Natural killer cell treated with Interleukin-12 subunit alpha and Interleukin-12 subunit beta and Interleukin-15 and Interleukin-18, amount 100 ng/mL, for 72 hours (primary cell): ENCODE data around the gene TAF8. TPM values are rescaled to one million over a fixed set of nuclear protein-coding genes. Genes with fewer than 3 reads are reported as not detected.
"Not testable (repeated sequence)": the region's sequence is repeated elsewhere in the genome, so short reads cannot be mapped to it uniquely, and the experiment has no call there.

ENCODE experiments used
- ATAC-seq, 2 donors: fragments of 150-1000 bp; cut with Tn5 transposase in 1 of 2; sonication (Bioruptor Pico), chemical (Tn5 transposase) in 1 of 2; 2 replicates each; pipeline ENCODE4 v1.10.0; 2021
- DNase-seq: peaks from one replicate; pipeline ENCODE4 v3.0.0; 2022; ENCODE audit warnings: low spot score
- H3K27ac Mint-ChIP-seq, 2 donors: 1 replicate in 1 of 2; 2 replicates in 1 of 2; pipeline ENCODE4 v1.8.0; 2022; ENCODE audit warnings: mixed read lengths in 2 of 2, mild to moderate bottlenecking in 1 of 2, moderate library complexity in 1 of 2
- H3K27me3 Mint-ChIP-seq, 2 donors: 1 replicate in 1 of 2; 2 replicates in 1 of 2; pipeline ENCODE4 v1.8.0; 2022; ENCODE audit warnings: mixed read lengths in 2 of 2
- H3K36me3 Mint-ChIP-seq: one replicate; pipeline ENCODE4 v1.8.0; 2022; ENCODE audit warnings: mixed read lengths
- H3K4me1 Mint-ChIP-seq, 2 donors: 1 replicate in 1 of 2; 2 replicates in 1 of 2; pipeline ENCODE4 v1.8.0; 2022; ENCODE audit warnings: low read depth in 2 of 2, mixed read lengths in 2 of 2, mild to moderate bottlenecking in 1 of 2
- H3K4me3 Mint-ChIP-seq: one replicate; pipeline ENCODE4 v1.8.0; 2022; ENCODE audit warnings: mixed read lengths
- H3K9me3 Mint-ChIP-seq: 2 replicates; pipeline ENCODE4 v1.8.0; 2022; ENCODE audit warnings: mixed read lengths
- total RNA-seq, 2 donors: library from RNA; stranded (reverse); gene quantifications; one replicate each; pipeline ENCODE4 v1.2.3, GENCODE V29; 2022

The TAF8 gene
- total RNA-seq = 10 to 100 TPM; 38.7 to 44.1 TPM

GRCh38 chr6:42050297-42051267, at the start of gene TAF8:
TSS of gene TAF8 (plus strand) at chr6:42050524. CDS start at chr6:42050542, 18 bp downstream.
- Mint-ChIP-seq H3K27me3 (no peaks in the 10 kb centered on the region), H3K4me1 (peaks cover 42 to 47% of the 10 kb centered on the region in 2 donors), H3K9me3 (no peaks in the 10 kb centered on the region), H3K4me3 (peak within 1 kb of the TSS; percentile 97), H3K36me3 (peaks cover 3% of the 10 kb centered on the region), H3K27ac (peak within 1 kb of the TSS; percentile 89 to 91)
- DNase-seq (peak; percentile 93), ATAC-seq (peak; percentile 91 to 93)

DNA sequence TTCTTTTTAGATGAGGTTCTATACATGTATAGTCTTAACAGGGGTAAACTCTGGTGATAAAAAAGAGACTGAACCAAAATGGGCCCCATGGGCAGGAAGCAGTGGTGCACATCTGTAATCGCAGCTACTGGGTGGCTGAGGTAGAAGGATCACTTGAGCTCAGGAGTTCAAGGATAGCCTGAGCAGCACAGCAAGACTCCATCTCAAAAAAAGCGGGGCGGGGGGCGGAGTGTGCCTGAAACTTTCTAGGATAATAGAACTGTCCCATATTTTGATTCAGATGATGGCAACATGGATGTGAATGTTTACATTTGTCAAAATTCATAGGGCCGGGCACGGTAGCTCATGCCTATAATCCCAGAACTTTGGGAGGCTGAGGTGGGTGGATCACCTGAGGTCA, 48.8 kb upstream of the TAF8 start:
- H3K27me3 Mint-ChIP-seq = no peaks in the 10 kb centered on the region
- peaks cover 13 to 20% of the 10 kb centered on the region in 2 donors for H3K4me1 Mint-ChIP-seq
- no peak for DNase-seq
- H3K36me3 Mint-ChIP-seq = peaks cover 4% of the 10 kb centered on the region
- ATAC-seq = no peak
- H3K27ac Mint-ChIP-seq = peak overlapping the region; percentile 68 to 90
- H3K4me3 Mint-ChIP-seq = no peak overlapping the region
- H3K9me3 Mint-ChIP-seq = no peaks in the 10 kb centered on the region

- Mint-ChIP-seq H3K27ac (peak overlapping the region; percentile 23 to 90), H3K4me1 (peaks cover 20 to 32% of the 10 kb centered on the region in 2 donors)
- not testable (repeated sequence) for H3K36me3 Mint-ChIP-seq, DNase-seq, H3K9me3 Mint-ChIP-seq, H3K27me3 Mint-ChIP-seq, ATAC-seq, H3K4me3 Mint-ChIP-seq
Measured at GRCh38 chr6:42003658-42004057, 46.7 kb upstream of the TAF8 start.

- no peak for DNase-seq
- Mint-ChIP-seq H3K4me1 (peaks cover 38 to 55% of the 10 kb centered on the region in 2 donors), H3K27me3 (no peaks in the 10 kb centered on the region), H3K9me3 (no peaks in the 10 kb centered on the region), H3K36me3 (no peaks in the 10 kb centered on the region), H3K27ac (peak overlapping the region; percentile 92 to 94), H3K4me3 (peak overlapping the region; percentile 83)
- peak; percentile 79 to 82 for ATAC-seq
Measured at GRCh38 chr6:42007286-42008137, 42.8 kb upstream of the TAF8 start.

DNA sequence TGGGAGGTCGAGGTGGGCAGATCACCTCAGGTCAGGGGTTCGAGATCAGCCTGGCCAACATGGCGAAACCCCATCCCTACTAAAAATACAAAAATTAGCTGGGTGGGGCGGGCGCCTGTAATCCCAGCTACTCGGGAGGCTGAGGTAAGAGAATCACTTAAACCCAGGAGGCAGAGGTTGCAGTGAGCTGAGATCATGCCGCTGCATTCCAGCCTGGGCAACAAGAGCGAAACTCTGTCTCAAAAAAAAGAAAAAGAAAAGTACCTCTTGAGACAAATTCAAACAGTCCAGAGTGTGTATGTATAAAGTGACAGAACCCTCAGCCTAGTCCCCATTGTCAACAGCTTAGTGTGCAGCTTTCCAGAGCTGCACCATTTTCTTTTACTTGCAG, 42.2 kb upstream of the TAF8 start:
- H3K4me1 Mint-ChIP-seq = peaks cover 44 to 61% of the 10 kb centered on the region in 2 donors
- not testable (repeated sequence) for H3K9me3 Mint-ChIP-seq, H3K36me3 Mint-ChIP-seq, H3K27me3 Mint-ChIP-seq, DNase-seq, ATAC-seq
- H3K4me3 Mint-ChIP-seq = peak overlapping the region; percentile 83
- H3K27ac Mint-ChIP-seq = peak overlapping the region; percentile 92 to 94

DNA sequence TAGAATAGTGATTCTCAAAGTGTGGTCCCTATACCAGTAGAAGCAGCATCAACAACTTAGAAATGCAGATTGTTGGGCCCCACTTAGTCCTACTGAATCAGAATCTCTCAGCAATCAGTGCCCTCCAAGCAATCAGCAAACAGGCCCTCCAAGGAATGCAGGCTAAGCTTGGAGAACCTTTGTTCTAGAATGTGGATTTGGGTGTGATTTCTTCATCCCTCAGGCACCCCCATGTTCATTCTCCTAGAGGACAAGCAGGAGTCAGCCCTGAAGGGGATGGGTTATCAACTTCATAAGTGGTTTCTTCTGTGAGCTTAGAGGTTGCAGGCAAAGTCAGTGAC, 40.5 kb upstream of the TAF8 start:
- Mint-ChIP-seq H3K36me3 (peaks cover 5% of the 10 kb centered on the region), H3K27me3 (no peaks in the 10 kb centered on the region), H3K4me3 (peak overlapping the region; percentile 70), H3K27ac (peak overlapping the region; percentile 92 to 94), H3K4me1 (peaks cover 53 to 74% of the 10 kb centered on the region in 2 donors), H3K9me3 (no peaks in the 10 kb centered on the region)
- no peak for DNase-seq
- no peak for ATAC-seq

DNA sequence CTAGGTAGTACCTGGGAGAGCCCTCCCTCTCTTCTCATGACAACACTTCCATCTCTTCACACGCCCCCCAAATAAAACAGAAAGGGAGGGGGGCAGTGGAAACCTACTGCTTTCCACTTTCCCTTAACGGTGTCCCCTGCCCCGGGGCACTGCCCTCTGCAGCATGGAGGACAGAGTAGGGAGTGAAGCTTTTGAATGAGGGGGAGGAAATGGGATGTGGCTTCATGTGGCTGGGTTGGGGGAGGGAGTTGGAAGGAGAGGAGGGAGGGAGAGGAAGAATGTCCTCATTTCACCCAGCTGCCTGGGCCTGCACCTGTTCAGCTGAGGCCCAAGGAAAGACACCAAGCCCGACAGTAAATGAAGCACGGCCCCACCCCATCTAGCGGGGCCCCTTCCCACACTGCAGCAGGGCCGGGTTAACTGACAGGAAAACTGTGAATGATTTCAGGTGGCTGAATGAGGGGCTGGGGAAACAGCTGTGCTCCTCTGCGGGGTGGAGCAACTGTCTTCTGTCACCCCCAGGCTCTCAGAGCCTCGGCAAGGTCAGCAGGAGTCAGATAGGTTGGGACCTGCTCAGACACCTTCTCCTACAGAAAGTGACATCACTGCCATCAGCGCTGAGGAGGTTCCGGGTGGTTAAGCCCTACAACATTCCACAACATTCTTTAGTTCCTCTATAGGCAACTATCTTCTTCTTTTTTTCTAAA, 40.0 kb upstream of the TAF8 start:
- Mint-ChIP-seq H3K27ac (peak overlapping the region; percentile 92 to 94), H3K4me1 (peaks cover 56 to 78% of the 10 kb centered on the region in 2 donors), H3K4me3 (peak overlapping the region; percentile 70), H3K36me3 (peaks cover 5% of the 10 kb centered on the region), H3K9me3 (no peaks in the 10 kb centered on the region), H3K27me3 (no peaks in the 10 kb centered on the region)
- peak; percentile 63 to 77 for ATAC-seq
- no peak for DNase-seq

DNA sequence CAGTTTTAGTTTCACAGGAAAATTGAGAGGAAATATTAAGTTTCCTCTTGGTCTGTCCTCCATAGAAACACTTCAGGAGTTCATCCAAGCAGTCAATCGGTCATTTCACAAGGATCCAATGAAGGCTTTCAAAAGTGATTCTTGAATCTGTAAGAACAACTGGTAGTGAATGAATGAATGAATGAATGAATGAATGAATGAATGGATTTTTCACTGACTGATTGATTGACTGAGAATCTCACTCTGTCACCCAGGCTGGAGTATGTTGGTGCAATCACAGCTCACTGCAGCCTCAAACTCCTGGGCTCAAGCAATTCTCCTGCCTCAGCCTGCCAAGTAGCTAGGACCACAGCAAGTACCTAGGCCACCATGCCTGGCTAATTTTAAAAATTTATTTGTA, 39.4 kb upstream of the TAF8 start:
- no peaks in the 10 kb centered on the region for H3K27me3 Mint-ChIP-seq
- DNase-seq (no peak), ATAC-seq (no peak)
- H3K4me1 Mint-ChIP-seq = peaks cover 56 to 78% of the 10 kb centered on the region in 2 donors
- peaks cover 5% of the 10 kb centered on the region for H3K36me3 Mint-ChIP-seq
- H3K9me3 Mint-ChIP-seq = no peaks in the 10 kb centered on the region
- H3K4me3 Mint-ChIP-seq = peak overlapping the region; percentile 70
- H3K27ac Mint-ChIP-seq = peak overlapping the region; percentile 92 to 94

GRCh38 chr6:42012501-42013133, 37.7 kb upstream of the TAF8 start:
- ATAC-seq = no peak
- no peak for DNase-seq
- H3K36me3 Mint-ChIP-seq = peaks cover 5% of the 10 kb centered on the region
- H3K27me3 Mint-ChIP-seq = no peaks in the 10 kb centered on the region
- peak overlapping the region; percentile 74 to 86 for H3K27ac Mint-ChIP-seq
- H3K4me1 Mint-ChIP-seq = peaks cover 59 to 79% of the 10 kb centered on the region in 2 donors
- no peaks in the 10 kb centered on the region for H3K9me3 Mint-ChIP-seq
- H3K4me3 Mint-ChIP-seq = peak overlapping the region; percentile 45

- Mint-ChIP-seq H3K4me3 (peak overlapping the region; percentile 45), H3K36me3 (peaks cover 5% of the 10 kb centered on the region), H3K9me3 (no peaks in the 10 kb centered on the region), H3K4me1 (peaks cover 57 to 75% of the 10 kb centered on the region in 2 donors), H3K27ac (peak overlapping the region; percentile 74 to 86), H3K27me3 (no peaks in the 10 kb centered on the region)
- DNase-seq (no peak), ATAC-seq (peak in 1 of 2 donors; percentile 46)
Measured at GRCh38 chr6:42013134-42013516, 37.2 kb upstream of the TAF8 start.

DNA sequence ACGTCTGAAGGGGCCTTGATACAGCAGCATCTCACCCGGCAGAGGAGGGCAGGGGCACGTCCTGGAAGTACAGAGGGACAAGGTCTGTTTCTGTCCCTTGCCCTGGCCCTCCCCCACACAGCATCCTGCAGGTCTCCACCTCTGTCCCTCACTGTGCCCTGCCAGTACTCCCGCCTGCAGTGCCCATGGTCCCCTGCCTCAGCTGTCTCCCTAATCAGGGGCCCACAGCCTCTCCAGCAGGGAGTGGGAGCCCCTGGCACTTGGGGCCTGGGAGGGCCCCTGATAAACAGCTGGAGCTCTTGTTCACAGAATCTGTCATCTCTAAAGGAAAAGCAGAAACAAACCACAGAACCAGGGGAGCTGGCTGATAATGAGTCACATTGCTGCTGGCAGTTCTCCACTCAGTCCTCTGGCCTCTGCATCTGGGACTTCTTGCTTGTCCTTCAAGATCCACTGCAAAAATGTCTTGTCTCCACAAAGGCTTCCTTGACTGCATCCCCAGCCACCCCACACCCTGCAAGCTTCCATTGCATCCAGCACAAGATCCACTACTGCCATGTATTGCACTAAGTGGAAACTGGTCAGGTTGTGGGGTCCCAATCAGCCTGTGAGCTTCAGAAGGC, 33.2 kb upstream of the TAF8 start:
- H3K9me3 Mint-ChIP-seq = no peaks in the 10 kb centered on the region

GRCh38 chr6:42020967-42021366, 29.4 kb upstream of the TAF8 start:
- H3K9me3 Mint-ChIP-seq = no peaks in the 10 kb centered on the region
- DNase-seq (no peak), ATAC-seq (no peak)
- H3K4me3 Mint-ChIP-seq = peak overlapping the region; percentile 77
- peak overlapping the region; percentile 97 to 98 for H3K27ac Mint-ChIP-seq
- H3K27me3 Mint-ChIP-seq = no peaks in the 10 kb centered on the region
- H3K4me1 Mint-ChIP-seq = peaks cover 57 to 67% of the 10 kb centered on the region in 2 donors
- no peaks in the 10 kb centered on the region for H3K36me3 Mint-ChIP-seq

More for the DNA sequence above, 33.2 kb upstream of the TAF8 start:
- ATAC-seq = peak; percentile 80 to 88
- no peaks in the 10 kb centered on the region for H3K27me3 Mint-ChIP-seq
- H3K4me1 Mint-ChIP-seq = peaks cover 49 to 62% of the 10 kb centered on the region in 2 donors
- H3K27ac Mint-ChIP-seq = peak overlapping the region; percentile 89 to 95
- peaks cover 5% of the 10 kb centered on the region for H3K36me3 Mint-ChIP-seq
- H3K4me3 Mint-ChIP-seq = peak overlapping the region; percentile 73
- DNase-seq = no peak
